22Rv1 (cell line): ENCODE results near the gene MGAT1.

Source experiments
- H3K27ac ChIP-seq: fragments of 450-650 bp; 2 replicates; pipeline ENCODE4 v1.5.1; 2017
- CTCF ChIP-seq: fragments of 450-650 bp; IDR thresholded peaks from 2 replicates; pipeline ENCODE4 v1.5.1; 2017; ENCODE audit warnings: mild to moderate bottlenecking
- ZFX ChIP-seq: fragments of 450-650 bp; IDR thresholded peaks from 2 replicates; pipeline ENCODE4 v1.6.1; 2017; ENCODE audit warnings: antibody characterized with exemption, borderline replicate concordance

MGAT1 gene

GRCh38 chr5:180777475-180777874, 25.1 kb downstream of the MGAT1 start:
- TF ChIP-seq ZFX = no peak
- TF ChIP-seq CTCF = no peak
- no peak overlapping the region for H3K27ac ChIP-seq

GRCh38 chr5:180776376-180776775, 26.2 kb downstream of the MGAT1 start:
- no peak overlapping the region for H3K27ac ChIP-seq
- TF ChIP-seq ZFX = no peak
- no peak for TF ChIP-seq CTCF

- TF ChIP-seq CTCF = no peak
- no peak for TF ChIP-seq ZFX
- no peak overlapping the region for H3K27ac ChIP-seq
Observed at GRCh38 chr5:180775624-180776023, 27.0 kb downstream of the MGAT1 start.

GRCh38 chr5:180771839-180772238, 30.8 kb downstream of the MGAT1 start:
- no peak overlapping the region for H3K27ac ChIP-seq
- TF ChIP-seq CTCF (no peak), ZFX (no peak)

DNA sequence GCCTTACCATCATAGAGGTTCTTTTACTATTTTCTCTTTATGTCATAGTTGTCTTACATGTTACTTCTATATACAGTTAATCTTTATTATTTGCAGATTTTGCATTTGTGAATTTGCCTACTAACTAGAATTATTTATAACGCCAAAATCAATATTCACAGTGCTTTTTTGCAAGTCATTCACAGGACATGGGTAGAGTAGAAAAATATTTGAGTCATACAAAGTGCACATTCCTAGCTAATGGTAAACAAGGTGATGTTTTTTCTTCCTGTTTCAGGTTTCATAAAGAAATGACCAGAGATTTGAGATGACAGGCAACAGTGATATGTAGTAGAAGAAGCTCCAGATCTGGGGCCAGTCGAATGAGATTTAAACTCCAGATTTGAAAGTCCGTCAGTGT, 32.8 kb downstream of the MGAT1 start:
- TF ChIP-seq ZFX (no peak), CTCF (no peak)

GRCh38 chr5:180755601-180756000, 47.0 kb downstream of the MGAT1 start:
- TF ChIP-seq ZFX (no peak), CTCF (no peak)
- no peak overlapping the region for H3K27ac ChIP-seq

More for the DNA sequence above, 32.8 kb downstream of the MGAT1 start:
- H3K27ac ChIP-seq = no peak overlapping the region

- no peak overlapping the region for H3K27ac ChIP-seq
- TF ChIP-seq CTCF = no peak
- TF ChIP-seq ZFX = no peak
Observed at GRCh38 chr5:180744253-180744652, 58.4 kb downstream of the MGAT1 start.
